PFSK-1 (cell line): ENCODE results near the gene VIT.

Experiments used
- POLR2AphosphoS5 ChIP-seq: IDR thresholded peaks from 2 replicates; pipeline ENCODE4 v1.6.1; 2012; ENCODE audit warnings: low read depth, mild to moderate bottlenecking, control low read depth, low read length, moderate library complexity
- SIN3A ChIP-seq: IDR thresholded peaks from 2 replicates; pipeline ENCODE4 v1.6.1; 2012; ENCODE audit warnings: mild to moderate bottlenecking, low read length, moderate library complexity, borderline replicate concordance; ENCODE audit not compliant: insufficient read depth
- TAF1 ChIP-seq: IDR thresholded peaks from 2 replicates; pipeline ENCODE4 v1.6.1; 2012; ENCODE audit warnings: low read length, control low read depth, borderline replicate concordance; ENCODE audit not compliant: insufficient read depth
- TF ChIP-seq, protein P1 (sequence below), 2 experiments: IDR thresholded peaks; 2 replicates each; pipeline versions ENCODE4 v1.6.1 to v1.8.0; 2011 to 2012; ENCODE audit warnings: low read depth in 2 of 2, low read length in 2 of 2, control low read depth in 1 of 2, inconsistent platforms in 1 of 2, mild to moderate bottlenecking in 1 of 2, moderate library complexity in 1 of 2; ENCODE audit not compliant: insufficient read depth in 1 of 2

DNA sequence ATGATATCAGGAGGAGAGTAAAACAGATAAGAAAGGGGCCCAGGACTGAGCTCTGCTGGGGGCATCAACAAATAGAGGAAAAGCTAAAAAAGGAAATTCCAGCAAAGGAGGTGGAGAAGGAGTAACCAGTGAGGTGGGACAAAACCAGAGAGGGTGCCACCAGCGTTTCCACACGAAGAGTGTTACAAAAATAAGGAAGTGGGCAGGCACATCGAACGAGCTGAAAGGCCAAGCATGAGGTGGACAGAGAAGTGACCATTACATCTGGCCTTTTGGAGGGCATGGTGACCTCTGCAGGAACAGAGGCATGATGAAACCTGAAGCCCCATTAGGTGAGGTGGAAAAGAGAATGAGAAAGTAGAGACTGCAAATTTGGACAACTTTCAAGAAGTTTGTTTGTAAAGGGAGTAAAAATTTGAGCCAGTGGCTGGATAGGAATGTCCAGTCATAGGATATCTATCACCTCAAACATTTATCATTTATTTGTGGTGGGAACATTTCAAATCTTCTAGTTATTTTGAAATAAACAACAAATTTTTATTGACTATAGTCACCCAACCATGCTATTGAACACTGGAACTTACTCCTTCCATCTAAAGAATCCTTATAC, 18.4 kb upstream of the VIT start:
- TF ChIP-seq POLR2AphosphoS5: no peak
- no peak for TF ChIP-seq TAF1
- TF ChIP-seq SIN3A: no peak
- TF ChIP-seq, protein P1, sequence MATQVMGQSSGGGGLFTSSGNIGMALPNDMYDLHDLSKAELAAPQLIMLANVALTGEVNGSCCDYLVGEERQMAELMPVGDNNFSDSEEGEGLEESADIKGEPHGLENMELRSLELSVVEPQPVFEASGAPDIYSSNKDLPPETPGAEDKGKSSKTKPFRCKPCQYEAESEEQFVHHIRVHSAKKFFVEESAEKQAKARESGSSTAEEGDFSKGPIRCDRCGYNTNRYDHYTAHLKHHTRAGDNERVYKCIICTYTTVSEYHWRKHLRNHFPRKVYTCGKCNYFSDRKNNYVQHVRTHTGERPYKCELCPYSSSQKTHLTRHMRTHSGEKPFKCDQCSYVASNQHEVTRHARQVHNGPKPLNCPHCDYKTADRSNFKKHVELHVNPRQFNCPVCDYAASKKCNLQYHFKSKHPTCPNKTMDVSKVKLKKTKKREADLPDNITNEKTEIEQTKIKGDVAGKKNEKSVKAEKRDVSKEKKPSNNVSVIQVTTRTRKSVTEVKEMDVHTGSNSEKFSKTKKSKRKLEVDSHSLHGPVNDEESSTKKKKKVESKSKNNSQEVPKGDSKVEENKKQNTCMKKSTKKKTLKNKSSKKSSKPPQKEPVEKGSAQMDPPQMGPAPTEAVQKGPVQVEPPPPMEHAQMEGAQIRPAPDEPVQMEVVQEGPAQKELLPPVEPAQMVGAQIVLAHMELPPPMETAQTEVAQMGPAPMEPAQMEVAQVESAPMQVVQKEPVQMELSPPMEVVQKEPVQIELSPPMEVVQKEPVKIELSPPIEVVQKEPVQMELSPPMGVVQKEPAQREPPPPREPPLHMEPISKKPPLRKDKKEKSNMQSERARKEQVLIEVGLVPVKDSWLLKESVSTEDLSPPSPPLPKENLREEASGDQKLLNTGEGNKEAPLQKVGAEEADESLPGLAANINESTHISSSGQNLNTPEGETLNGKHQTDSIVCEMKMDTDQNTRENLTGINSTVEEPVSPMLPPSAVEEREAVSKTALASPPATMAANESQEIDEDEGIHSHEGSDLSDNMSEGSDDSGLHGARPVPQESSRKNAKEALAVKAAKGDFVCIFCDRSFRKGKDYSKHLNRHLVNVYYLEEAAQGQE (IDR thresholded peaks at IDR 0.05; ENCODE audit: insufficient read depth in 1 of 2, low read depth in 2 of 2, low read length in 2 of 2): no peak
